HG02885 (cell line): ENCODE results near the gene ZNF593OS.

ENCODE experiments used
- ATAC-seq: cut with Tn5 transposase; IDR thresholded peaks from one replicate; pipeline ENCODE4 v1.9.1; 2021; ENCODE audit warnings: mild to moderate bottlenecking; ENCODE audit not compliant: unreplicated experiment, poor library complexity

The ZNF593OS gene

GRCh38 chr1:26171084-26172072, at the start of gene ZNF593OS:
Gene ZNF593OS (minus strand): TSS chr1:26171832. CDS start chr1:26171661, 171 bp downstream.
- no peak for ATAC-seq

- no peak for ATAC-seq
These were observed 49.5 kb upstream of the ZNF593OS start for GRCh38 chr1:26221094-26221493.

- no peak for ATAC-seq
These were observed 48.7 kb upstream of the ZNF593OS start for GRCh38 chr1:26220199-26220912.

- ATAC-seq = no peak
These were observed 47.4 kb upstream of the ZNF593OS start for GRCh38 chr1:26218906-26219494.

GRCh38 chr1:26215246-26215645, 43.6 kb upstream of the ZNF593OS start:
- ATAC-seq = no peak

GRCh38 chr1:26213335-26213905, 41.8 kb upstream of the ZNF593OS start:
- no peak for ATAC-seq

- no peak for ATAC-seq
These were observed 41.1 kb upstream of the ZNF593OS start for GRCh38 chr1:26212726-26213125.

GRCh38 chr1:26210147-26210870, 38.7 kb upstream of the ZNF593OS start:
- no peak for ATAC-seq

GRCh38 chr1:26203642-26204318, 32.1 kb upstream of the ZNF593OS start:
- ATAC-seq = no peak

GRCh38 chr1:26200413-26200812, 28.8 kb upstream of the ZNF593OS start:
- ATAC-seq = no peak

GRCh38 chr1:26197813-26198212, 26.2 kb upstream of the ZNF593OS start:
- no peak for ATAC-seq

GRCh38 chr1:26197301-26197700, 25.7 kb upstream of the ZNF593OS start:
- no peak for ATAC-seq

GRCh38 chr1:26195805-26196204, 24.2 kb upstream of the ZNF593OS start:
- ATAC-seq = no peak

GRCh38 chr1:26191739-26192138, 20.1 kb upstream of the ZNF593OS start:
- no peak for ATAC-seq

- no peak for ATAC-seq
These were observed 18.8 kb upstream of the ZNF593OS start, which contains the start of gene CATSPER4 for GRCh38 chr1:26190373-26190987. Gene CATSPER4 (plus strand): TSS chr1:26190602. CDS start chr1:26190628, 26 bp downstream.

- ATAC-seq = no peak
These were observed 18.2 kb upstream of the ZNF593OS start for GRCh38 chr1:26189751-26190275.

- no peak for ATAC-seq
These were observed 17.7 kb upstream of the ZNF593OS start for GRCh38 chr1:26189331-26189730.

- no peak for ATAC-seq
These were observed 16.8 kb upstream of the ZNF593OS start for GRCh38 chr1:26188477-26188876.

GRCh38 chr1:26187882-26188281, 16.2 kb upstream of the ZNF593OS start:
- ATAC-seq = no peak
